Peyer's patch (tissue), 4 donors: Measurements from ENCODE around the gene P3H3.

Experiments
- CTCF ChIP-seq, 6 experiments: fragments of 450-650 bp in 4 of 6; fragments of 200-600 bp in 2 of 6; sonication (generic) in 1 of 6; IDR thresholded peaks; one replicate each; pipeline ENCODE4 v1.5.1; 2017 to 2019; ENCODE audit warnings: antibody characterized with exemption in 6 of 6, mild to moderate bottlenecking in 3 of 6, moderate library complexity in 1 of 6
- POLR2A ChIP-seq, 2 donors: fragments of 450-650 bp; IDR thresholded peaks; one replicate each; pipeline ENCODE4 v1.5.1; 2017; ENCODE audit warnings: antibody characterized with exemption in 2 of 2, mild to moderate bottlenecking in 2 of 2, moderate library complexity in 2 of 2

GRCh38 chr12:6833189-6833890 is 5.1 kb downstream of the P3H3 start:
- no peak for TF ChIP-seq CTCF (IDR thresholded peaks at IDR 0.05)
- no peak for TF ChIP-seq POLR2A (IDR thresholded peaks at IDR 0.05)
